ENCODE data around the gene EYA4. TPM values are rescaled to one million over a fixed set of nuclear protein-coding genes. Genes with fewer than 3 reads are reported as not detected.

The EYA4 gene
- total and polyA plus RNA-seq, 2 donors (not counting 3 experiments of a cell fraction or from before 2014, with no cell fraction given): not detected

GRCh38 chr6:133407320-133408100 is 166.4 kb downstream of the EYA4 start:
- intact Hi-C loops (cut with micrococcal nuclease): no loop called here
- Histone ChIP-seq H3K4me1 (ENCODE audit: control insufficient read depth, extremely low read depth, insufficient read depth, low read length) (no peaks in the 10 kb centered on the region), H3K36me3 (ENCODE audit: control insufficient read depth in 2 of 2, extremely low read depth in 1 of 2, insufficient read depth in 2 of 2, low read length in 2 of 2) (no peaks in the 10 kb centered on the region), H3K9ac (replicated peaks; ENCODE audit: extremely low read depth, insufficient read depth, low read length) (no peak overlapping the region), H3K9me3 (replicated peaks; ENCODE audit: control insufficient read depth, insufficient read depth, low read length) (no peaks in the 10 kb centered on the region), H3K9me1 (replicated peaks; ENCODE audit: control insufficient read depth, extremely low read depth, insufficient read depth, low read length) (no peaks in the 10 kb centered on the region), H2AFZ (ENCODE audit: low read depth, low read length) (no peak overlapping the region), H3K27ac (ENCODE audit: insufficient read depth, low read depth, low read length) (no peak overlapping the region), H3K79me2 (ENCODE audit: control insufficient read depth, insufficient read depth, low read length) (no peaks in the 10 kb centered on the region), H3K27me3 (ENCODE audit: control insufficient read depth in 2 of 2, insufficient read depth in 2 of 2, low read length in 2 of 2) (no peaks in the 10 kb centered on the region), H3K4me3 (replicated peaks in 1 of 3; ENCODE audit: insufficient read depth in 1 of 3, low read depth in 1 of 3, low read length in 3 of 3) (no peak overlapping the region), H4K20me1 (replicated peaks; ENCODE audit: control insufficient read depth, extremely low read depth, insufficient read depth, low read length) (no peaks in the 10 kb centered on the region), H3K4me2 (ENCODE audit: insufficient read depth, low read length) (no peak overlapping the region)
- no TSS peak for BruUV-seq (replicated peaks)
- ChIA-PET POLR2A (no interaction called here), CTCF (no interaction called here)
- DNase-seq (ENCODE audit: low read depth, low spot score) (no peak), FAIRE-seq (no peak)
- dilution Hi-C loops (cut with MboI; ENCODE audit: extremely low pct_ligation_motif_present, low sequenced_read_pairs): no loop called here
- no peak for TF ChIP-seq EZH2 (IDR thresholded peaks at IDR 0.05; ENCODE audit: borderline replicate concordance, low read depth, low read length, severe bottlenecking)
- TF ChIP-seq POLR2AphosphoS5 (IDR thresholded peaks at IDR 0.05; ENCODE audit: insufficient read depth, low read depth, low read length): no peak
- no peak for TF ChIP-seq MYC (IDR thresholded peaks at IDR 0.05; ENCODE audit: low read depth, low read length)
- TF ChIP-seq POLR2A (IDR thresholded peaks at IDR 0.05; ENCODE audit: low read depth, low read length): no peak
- TF ChIP-seq JUN (IDR thresholded peaks at IDR 0.05; ENCODE audit: borderline replicate concordance, insufficient read depth, insufficient read length, low read depth): no peak
- no peak for TF ChIP-seq FOS (IDR thresholded peaks at IDR 0.05; ENCODE audit: borderline replicate concordance, insufficient read depth, low read length)
- no peak for TF ChIP-seq MAX (IDR thresholded peaks at IDR 0.05; ENCODE audit: insufficient read depth, insufficient read length)
- no peak for TF ChIP-seq GATA2 (IDR thresholded peaks at IDR 0.05; ENCODE audit: insufficient read depth, insufficient read length, low read depth, low read length)
- TF ChIP-seq CTCF (IDR thresholded peaks at IDR 0.05; ENCODE audit: extremely low read depth in 1 of 2, insufficient read depth in 1 of 2, low read depth in 1 of 2, low read length in 2 of 2): no peak
